BJ (cell line): ENCODE data around the gene C1GALT1. TPM values are rescaled to one million over a fixed set of nuclear protein-coding genes. Genes with fewer than 3 reads are reported as not detected.

Source experiments
- CTCF ChIA-PET: fragments of 350-600 bp; formaldehyde crosslinking; extraction: SDS; loops from one replicate; lab custom pipeline; 2021; ENCODE audit warnings: antibody characterized with exemption, inconsistent platforms; lab: Yijun Ruan, JAX
- POLR2A ChIA-PET: fragments of 300-600 bp; sonication (Branson Sonifier 250); formaldehyde crosslinking; extraction: SDS; loops from one replicate; lab custom pipeline; 2021; ENCODE audit warnings: antibody characterized with exemption; lab: Charles Lee
- DNase-seq: peaks from one replicate; pipeline ENCODE4 v3.0.0-alpha.2; 2011; ENCODE audit warnings: low read depth
- H3K27me3 ChIP-seq: 2 replicates; pipeline ENCODE4 v1.6.0; 2011; ENCODE audit warnings: low read length; ENCODE audit not compliant: control insufficient read depth, insufficient read depth
- H3K36me3 ChIP-seq: 2 replicates; pipeline ENCODE4 v1.5.1; 2011; ENCODE audit warnings: low read length; ENCODE audit not compliant: control insufficient read depth, insufficient read depth
- H3K4me3 ChIP-seq: 2 replicates; pipeline ENCODE4 v1.5.1; 2011; ENCODE audit warnings: low read depth, mild to moderate bottlenecking, control low read depth, low read length
- polyA plus RNA-seq: library from polyadenylated mRNA; depleted of rRNA; stranded (reverse); fragments of >200 nt; gene quantifications from 2 replicates; pipeline ENCODE4 v1.2.3, GENCODE V29; 2011
- TF ChIP-seq, protein P1 (sequence below): IDR thresholded peaks from 2 replicates; pipeline ENCODE4 v1.5.1; 2011; ENCODE audit warnings: low read depth, mild to moderate bottlenecking, control low read depth, inconsistent platforms, low read length, moderate library complexity; ENCODE audit not compliant: insufficient read depth

C1GALT1 gene
- polyA plus RNA-seq, 1 experiment = 7.9 TPM

DNA sequence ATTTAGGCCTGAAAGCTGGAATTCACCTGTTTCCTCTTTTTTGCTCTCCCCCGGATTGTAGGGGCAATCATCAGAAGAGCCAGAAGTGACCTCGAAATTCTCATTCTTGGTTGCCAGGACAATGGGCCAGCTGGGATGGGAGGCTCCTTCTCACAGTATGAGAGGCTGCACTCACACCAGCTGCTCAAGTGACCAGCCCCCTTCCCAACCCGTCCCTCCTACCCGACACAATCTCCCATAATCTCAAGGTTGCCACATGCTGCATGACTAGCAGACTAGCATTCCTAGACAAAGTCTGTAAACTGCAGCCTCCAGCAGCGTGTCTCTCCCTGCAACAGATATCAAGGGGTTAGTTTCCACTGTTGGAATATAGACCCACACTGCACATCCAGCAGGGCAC lies 110.3 kb downstream of the C1GALT1 start:
- CTCF ChIA-PET = no interaction called here
- POLR2A ChIA-PET = no interaction called here

DNA sequence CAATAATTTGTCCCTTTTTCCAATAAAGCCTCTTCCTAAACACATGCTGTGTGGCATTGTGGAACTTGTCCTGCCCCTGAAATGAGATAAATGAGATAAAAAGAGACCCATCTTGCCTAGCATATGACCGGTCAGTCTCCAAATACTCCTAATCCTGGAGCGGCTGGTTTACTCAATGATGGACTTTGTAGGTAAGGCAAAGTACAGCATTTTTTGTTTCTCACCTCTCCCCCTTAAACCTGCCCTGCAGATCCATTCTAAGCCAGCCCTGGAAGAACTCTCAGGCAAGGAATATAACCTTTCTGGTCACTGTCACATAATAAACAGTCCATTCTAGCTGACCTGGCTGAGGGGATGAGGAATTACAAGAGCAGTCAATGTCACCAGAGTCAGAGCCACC lies 110.7 kb downstream of the C1GALT1 start:
- DNase-seq = no peak
- ChIA-PET POLR2A (no interaction called here), CTCF (no interaction called here)
- TF ChIP-seq, protein P1, sequence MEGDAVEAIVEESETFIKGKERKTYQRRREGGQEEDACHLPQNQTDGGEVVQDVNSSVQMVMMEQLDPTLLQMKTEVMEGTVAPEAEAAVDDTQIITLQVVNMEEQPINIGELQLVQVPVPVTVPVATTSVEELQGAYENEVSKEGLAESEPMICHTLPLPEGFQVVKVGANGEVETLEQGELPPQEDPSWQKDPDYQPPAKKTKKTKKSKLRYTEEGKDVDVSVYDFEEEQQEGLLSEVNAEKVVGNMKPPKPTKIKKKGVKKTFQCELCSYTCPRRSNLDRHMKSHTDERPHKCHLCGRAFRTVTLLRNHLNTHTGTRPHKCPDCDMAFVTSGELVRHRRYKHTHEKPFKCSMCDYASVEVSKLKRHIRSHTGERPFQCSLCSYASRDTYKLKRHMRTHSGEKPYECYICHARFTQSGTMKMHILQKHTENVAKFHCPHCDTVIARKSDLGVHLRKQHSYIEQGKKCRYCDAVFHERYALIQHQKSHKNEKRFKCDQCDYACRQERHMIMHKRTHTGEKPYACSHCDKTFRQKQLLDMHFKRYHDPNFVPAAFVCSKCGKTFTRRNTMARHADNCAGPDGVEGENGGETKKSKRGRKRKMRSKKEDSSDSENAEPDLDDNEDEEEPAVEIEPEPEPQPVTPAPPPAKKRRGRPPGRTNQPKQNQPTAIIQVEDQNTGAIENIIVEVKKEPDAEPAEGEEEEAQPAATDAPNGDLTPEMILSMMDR = no peak
- no peaks in the 10 kb centered on the region for H3K36me3 ChIP-seq
- H3K27me3 ChIP-seq = no peaks in the 10 kb centered on the region
- H3K4me3 ChIP-seq = no peak overlapping the region

More for the DNA sequence above, 110.3 kb downstream of the C1GALT1 start:
- DNase-seq = no peak
- TF ChIP-seq, protein P1 = no peak
- Histone ChIP-seq H3K36me3 (no peaks in the 10 kb centered on the region), H3K4me3 (no peak overlapping the region), H3K27me3 (no peaks in the 10 kb centered on the region)

DNA sequence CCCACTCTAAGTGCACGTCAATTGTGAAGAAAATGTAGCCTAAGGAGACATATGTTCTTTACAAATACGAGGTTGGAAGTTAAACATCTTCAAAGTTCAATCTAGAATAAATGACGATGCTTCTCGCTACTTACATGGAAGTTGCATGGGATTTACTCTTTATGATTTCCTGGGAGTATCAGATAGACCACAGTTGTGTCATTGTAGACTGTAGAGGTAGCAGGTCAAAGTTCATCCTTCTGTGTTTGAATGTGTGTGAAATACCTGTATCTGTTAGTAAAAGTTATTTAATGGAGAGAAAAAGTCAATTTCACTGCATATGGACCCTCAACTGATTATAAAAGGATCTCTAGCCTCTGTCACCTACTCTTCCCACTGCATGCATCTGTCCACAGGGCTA lies 112.6 kb downstream of the C1GALT1 start:
- ChIA-PET POLR2A (no interaction called here), CTCF (no interaction called here)
- H3K4me3 ChIP-seq = no peak overlapping the region
- TF ChIP-seq, protein P1 = no peak
- DNase-seq = no peak
- no peaks in the 10 kb centered on the region for H3K36me3 ChIP-seq
- H3K27me3 ChIP-seq = no peaks in the 10 kb centered on the region
